ENCODE results near the gene EPM2AIP1. TPM values are rescaled to one million over a fixed set of nuclear protein-coding genes. Genes with fewer than 3 reads are reported as not detected.

EPM2AIP1 gene
- total RNA-seq, 1 experiment from 2014 or later = 7.3 TPM

- no peak for TF ChIP-seq TCF7L2 (IDR thresholded peaks at IDR 0.05; ENCODE audit: low read depth, low read length)
- no peak for TF ChIP-seq CTCF (IDR thresholded peaks at IDR 0.05)
- no peak for TF ChIP-seq SIN3A (IDR thresholded peaks at IDR 0.05; ENCODE audit: borderline replicate concordance, insufficient read depth, low read depth, low read length)
- TF ChIP-seq, protein P1, sequence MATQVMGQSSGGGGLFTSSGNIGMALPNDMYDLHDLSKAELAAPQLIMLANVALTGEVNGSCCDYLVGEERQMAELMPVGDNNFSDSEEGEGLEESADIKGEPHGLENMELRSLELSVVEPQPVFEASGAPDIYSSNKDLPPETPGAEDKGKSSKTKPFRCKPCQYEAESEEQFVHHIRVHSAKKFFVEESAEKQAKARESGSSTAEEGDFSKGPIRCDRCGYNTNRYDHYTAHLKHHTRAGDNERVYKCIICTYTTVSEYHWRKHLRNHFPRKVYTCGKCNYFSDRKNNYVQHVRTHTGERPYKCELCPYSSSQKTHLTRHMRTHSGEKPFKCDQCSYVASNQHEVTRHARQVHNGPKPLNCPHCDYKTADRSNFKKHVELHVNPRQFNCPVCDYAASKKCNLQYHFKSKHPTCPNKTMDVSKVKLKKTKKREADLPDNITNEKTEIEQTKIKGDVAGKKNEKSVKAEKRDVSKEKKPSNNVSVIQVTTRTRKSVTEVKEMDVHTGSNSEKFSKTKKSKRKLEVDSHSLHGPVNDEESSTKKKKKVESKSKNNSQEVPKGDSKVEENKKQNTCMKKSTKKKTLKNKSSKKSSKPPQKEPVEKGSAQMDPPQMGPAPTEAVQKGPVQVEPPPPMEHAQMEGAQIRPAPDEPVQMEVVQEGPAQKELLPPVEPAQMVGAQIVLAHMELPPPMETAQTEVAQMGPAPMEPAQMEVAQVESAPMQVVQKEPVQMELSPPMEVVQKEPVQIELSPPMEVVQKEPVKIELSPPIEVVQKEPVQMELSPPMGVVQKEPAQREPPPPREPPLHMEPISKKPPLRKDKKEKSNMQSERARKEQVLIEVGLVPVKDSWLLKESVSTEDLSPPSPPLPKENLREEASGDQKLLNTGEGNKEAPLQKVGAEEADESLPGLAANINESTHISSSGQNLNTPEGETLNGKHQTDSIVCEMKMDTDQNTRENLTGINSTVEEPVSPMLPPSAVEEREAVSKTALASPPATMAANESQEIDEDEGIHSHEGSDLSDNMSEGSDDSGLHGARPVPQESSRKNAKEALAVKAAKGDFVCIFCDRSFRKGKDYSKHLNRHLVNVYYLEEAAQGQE (IDR thresholded peaks at IDR 0.05; ENCODE audit: insufficient read depth in 1 of 2, low read depth in 2 of 2, low read length in 1 of 2) = no peak
- TF ChIP-seq POLR2AphosphoS5 (IDR thresholded peaks at IDR 0.05; ENCODE audit: low read depth, low read length) = no peak
- ChIA-PET POLR2A (no interaction called here), CTCF (no interaction called here)
- in situ Hi-C loops (cut with HindIII; ENCODE audit: low pct_unique_long_range_greater_than_20kb, low sequenced_read_pairs) (no loop called here), intact Hi-C loops (cut with micrococcal nuclease; ENCODE audit: unreplicated experiment) (no loop called here)
- H3K4me3 ChIP-seq (ENCODE audit: low read depth in 2 of 2, low read length in 2 of 2) = no peak overlapping the region
- H3K4me1 ChIP-seq (ENCODE audit: control insufficient read depth, insufficient read depth, low read length) = no peaks in the 10 kb centered on the region
- DNase-seq (ENCODE audit: low read depth, low spot score) = no peak
- no peaks in the 10 kb centered on the region for H3K9me3 ChIP-seq (ENCODE audit: control insufficient read depth, insufficient read depth, low read depth, low read length)
- H3K36me3 ChIP-seq (ENCODE audit: control insufficient read depth, insufficient read depth, low read length) = no peaks in the 10 kb centered on the region
- no TSS peak for BruUV-seq (replicated peaks)
- H3K27me3 ChIP-seq (ENCODE audit: control insufficient read depth, insufficient read depth, low read length) = no peaks in the 10 kb centered on the region
- no peak for ATAC-seq
- no peak overlapping the region for H3K27ac ChIP-seq (ENCODE audit: low read length)
Observed at GRCh38 chr3:36960502-36960901, 32.4 kb downstream of the EPM2AIP1 start.

- no TSS peak for BruUV-seq (replicated peaks)
- ChIA-PET POLR2A (no interaction called here), CTCF (interaction anchor here (1.8 kb wide), 1 partner anchor 53 kb away, joined by 5 read pairs; no protein-coding TSS in a partner anchor)
- DNase-seq (ENCODE audit: low read depth, low spot score) (no peak), ATAC-seq (no peak)
- Histone ChIP-seq H3K4me1 (ENCODE audit: control insufficient read depth, insufficient read depth, low read length) (no peaks in the 10 kb centered on the region), H3K27ac (ENCODE audit: low read length) (no peak overlapping the region), H3K4me3 (ENCODE audit: low read depth in 2 of 2, low read length in 2 of 2) (no peak overlapping the region), H3K36me3 (ENCODE audit: control insufficient read depth, insufficient read depth, low read length) (no peaks in the 10 kb centered on the region), H3K9me3 (ENCODE audit: control insufficient read depth, insufficient read depth, low read depth, low read length) (no peaks in the 10 kb centered on the region), H3K27me3 (ENCODE audit: control insufficient read depth, insufficient read depth, low read length) (no peaks in the 10 kb centered on the region)
- TF ChIP-seq POLR2AphosphoS5 (IDR thresholded peaks at IDR 0.05; ENCODE audit: low read depth, low read length) (no peak), SIN3A (IDR thresholded peaks at IDR 0.05; ENCODE audit: borderline replicate concordance, insufficient read depth, low read depth, low read length) (no peak), TCF7L2 (IDR thresholded peaks at IDR 0.05; ENCODE audit: low read depth, low read length) (no peak)
- TF ChIP-seq, protein P1 (IDR thresholded peaks at IDR 0.05; ENCODE audit: insufficient read depth in 1 of 2, low read depth in 2 of 2, low read length in 1 of 2) = no peak
- intact Hi-C loops (cut with micrococcal nuclease; ENCODE audit: unreplicated experiment) = loop anchor here (5.0 kb wide), 2 partner anchors 58 to 233 kb away; no protein-coding TSS in a partner anchor
- in situ Hi-C loops (cut with HindIII; ENCODE audit: low pct_unique_long_range_greater_than_20kb, low sequenced_read_pairs) = no loop called here
Observed at GRCh38 chr3:36959821-36960220, 33.1 kb downstream of the EPM2AIP1 start.

All from Panc1 (cell line).